Spleen (tissue), 7 donors: Measurements from ENCODE around the gene IMMP2L.

Source experiments
- POLR2AphosphoS5 ChIP-seq, 3 donors: sonication (generic); formaldehyde crosslinking; IDR thresholded peaks; one replicate each; pipeline ENCODE4 v1.5.1; 2017; ENCODE audit warnings: antibody characterized with exemption in 3 of 3
- TF ChIP-seq, protein P1 (sequence below), 11 experiments: fragments of 200-600 bp in 7 of 11; fragments of 450-650 bp in 4 of 11; sonication (generic) in 4 of 11; IDR thresholded peaks in 8 of 11; conservative IDR thresholded peaks in 3 of 11; 1 replicate in 7 of 11; 2 replicates in 4 of 11; pipeline versions ENCODE4 v1.4.0 to v1.8.0; 2016 to 2021; ENCODE audit warnings: antibody characterized with exemption in 11 of 11, inconsistent platforms in 4 of 11, mild to moderate bottlenecking in 1 of 11
- donor health status: DM: no; HTN: no; CAD: no; lungs with moderate emphysema.
- donor health status: DM: no; HTN: no; CAD: no.
- donor health status: DM: no; HTN: no; CAD: no.

DNA sequence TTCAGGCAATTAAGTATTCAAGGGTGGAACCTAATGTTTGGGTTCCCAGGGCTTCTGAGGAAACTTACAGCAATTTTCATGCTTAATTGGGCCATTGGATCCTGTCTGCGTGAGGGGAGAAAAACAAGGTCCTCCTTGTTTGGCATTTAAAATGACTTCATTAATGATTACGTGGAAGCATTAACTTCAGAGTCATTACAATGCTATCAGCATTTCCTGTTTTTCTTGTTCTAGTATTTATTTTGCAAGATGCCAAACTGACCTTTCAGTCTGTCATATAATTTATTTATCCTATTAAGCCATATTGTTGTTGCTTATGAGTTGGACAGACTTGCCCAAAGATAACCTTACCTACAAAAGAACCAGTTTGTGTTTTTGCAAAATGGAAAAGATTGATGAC lies 795.4 kb downstream of the IMMP2L start:
- no peak for TF ChIP-seq POLR2AphosphoS5 (IDR thresholded peaks at IDR 0.05)
- TF ChIP-seq, protein P1, sequence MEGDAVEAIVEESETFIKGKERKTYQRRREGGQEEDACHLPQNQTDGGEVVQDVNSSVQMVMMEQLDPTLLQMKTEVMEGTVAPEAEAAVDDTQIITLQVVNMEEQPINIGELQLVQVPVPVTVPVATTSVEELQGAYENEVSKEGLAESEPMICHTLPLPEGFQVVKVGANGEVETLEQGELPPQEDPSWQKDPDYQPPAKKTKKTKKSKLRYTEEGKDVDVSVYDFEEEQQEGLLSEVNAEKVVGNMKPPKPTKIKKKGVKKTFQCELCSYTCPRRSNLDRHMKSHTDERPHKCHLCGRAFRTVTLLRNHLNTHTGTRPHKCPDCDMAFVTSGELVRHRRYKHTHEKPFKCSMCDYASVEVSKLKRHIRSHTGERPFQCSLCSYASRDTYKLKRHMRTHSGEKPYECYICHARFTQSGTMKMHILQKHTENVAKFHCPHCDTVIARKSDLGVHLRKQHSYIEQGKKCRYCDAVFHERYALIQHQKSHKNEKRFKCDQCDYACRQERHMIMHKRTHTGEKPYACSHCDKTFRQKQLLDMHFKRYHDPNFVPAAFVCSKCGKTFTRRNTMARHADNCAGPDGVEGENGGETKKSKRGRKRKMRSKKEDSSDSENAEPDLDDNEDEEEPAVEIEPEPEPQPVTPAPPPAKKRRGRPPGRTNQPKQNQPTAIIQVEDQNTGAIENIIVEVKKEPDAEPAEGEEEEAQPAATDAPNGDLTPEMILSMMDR (IDR thresholded peaks at IDR 0.05 in 8 of 11, conservative IDR thresholded peaks at IDR 0.05 in 3 of 11): no peak
